ENCODE data around the gene TNIK.

- TF ChIP-seq, protein P1, sequence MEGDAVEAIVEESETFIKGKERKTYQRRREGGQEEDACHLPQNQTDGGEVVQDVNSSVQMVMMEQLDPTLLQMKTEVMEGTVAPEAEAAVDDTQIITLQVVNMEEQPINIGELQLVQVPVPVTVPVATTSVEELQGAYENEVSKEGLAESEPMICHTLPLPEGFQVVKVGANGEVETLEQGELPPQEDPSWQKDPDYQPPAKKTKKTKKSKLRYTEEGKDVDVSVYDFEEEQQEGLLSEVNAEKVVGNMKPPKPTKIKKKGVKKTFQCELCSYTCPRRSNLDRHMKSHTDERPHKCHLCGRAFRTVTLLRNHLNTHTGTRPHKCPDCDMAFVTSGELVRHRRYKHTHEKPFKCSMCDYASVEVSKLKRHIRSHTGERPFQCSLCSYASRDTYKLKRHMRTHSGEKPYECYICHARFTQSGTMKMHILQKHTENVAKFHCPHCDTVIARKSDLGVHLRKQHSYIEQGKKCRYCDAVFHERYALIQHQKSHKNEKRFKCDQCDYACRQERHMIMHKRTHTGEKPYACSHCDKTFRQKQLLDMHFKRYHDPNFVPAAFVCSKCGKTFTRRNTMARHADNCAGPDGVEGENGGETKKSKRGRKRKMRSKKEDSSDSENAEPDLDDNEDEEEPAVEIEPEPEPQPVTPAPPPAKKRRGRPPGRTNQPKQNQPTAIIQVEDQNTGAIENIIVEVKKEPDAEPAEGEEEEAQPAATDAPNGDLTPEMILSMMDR (IDR thresholded peaks at IDR 0.05), result no peak
- TF ChIP-seq POLR2A (IDR thresholded peaks at IDR 0.05), result no peak
These were observed 193.1 kb downstream of the TNIK start for GRCh38 chr3:171267104-171267503.

Measured in breast epithelium (tissue), 3 donors.